CD4-positive, alpha-beta memory T cell (primary cell): Measurements from ENCODE around the gene GBX2. TPM values are rescaled to one million over a fixed set of nuclear protein-coding genes. Genes with fewer than 3 reads are reported as not detected.

Source experiments
- CTCF ChIA-PET: fragments of 350-600 bp; sonication (Branson Sonifier 250); formaldehyde crosslinking; loops from one replicate; lab custom pipeline; 2021; ENCODE audit warnings: inconsistent platforms; ENCODE audit not compliant: partially characterized antibody; lab: Charles Lee
- POLR2A ChIA-PET: fragments of 350-600 bp; sonication (Branson Sonifier 250); formaldehyde crosslinking; loops from one replicate; lab custom pipeline; 2021; ENCODE audit not compliant: partially characterized antibody; lab: Charles Lee
- DNase-seq, 5 donors: peaks; one replicate each; pipeline versions ENCODE4 v3.0.0 to v3.0.0-alpha.2; 2020 to 2022; ENCODE audit warnings: mixed read lengths in 1 of 5
- H3K27ac ChIP-seq: one replicate; pipeline ENCODE4 v1.7.0; 2013; ENCODE audit warnings: low read depth, low read length
- H3K27me3 ChIP-seq: 2 replicates; pipeline ENCODE4 v1.7.0; 2013; ENCODE audit warnings: mild to moderate bottlenecking, low read length, moderate library complexity; ENCODE audit not compliant: insufficient read depth
- H3K36me3 ChIP-seq: 2 replicates; pipeline ENCODE4 v1.7.0; 2013; ENCODE audit warnings: mild to moderate bottlenecking, low read length, moderate library complexity; ENCODE audit not compliant: insufficient read depth
- H3K4me1 ChIP-seq: 2 replicates; pipeline ENCODE4 v1.7.0; 2013; ENCODE audit warnings: mild to moderate bottlenecking, low read length, moderate library complexity; ENCODE audit not compliant: insufficient read depth
- H3K4me3 ChIP-seq, 2 donors: one replicate each; pipeline ENCODE4 v1.7.0; 2013; ENCODE audit warnings: low read length in 2 of 2, mild to moderate bottlenecking in 1 of 2
- H3K9me3 ChIP-seq, 2 donors: one replicate each; pipeline ENCODE4 v1.7.0; 2013; ENCODE audit warnings: low read length in 2 of 2, control low read depth in 1 of 2; ENCODE audit not compliant: control insufficient read depth in 1 of 2
- H3K27ac Mint-ChIP-seq, 7 donors: one replicate each; pipeline ENCODE4 v1.8.0; 2020 to 2021; ENCODE audit warnings: mixed read lengths in 7 of 7, mild to moderate bottlenecking in 6 of 7, inconsistent platforms in 3 of 7, moderate library complexity in 3 of 7
- H3K27me3 Mint-ChIP-seq, 2 donors: one replicate each; pipeline ENCODE4 v1.8.0; 2020 to 2021; ENCODE audit warnings: mixed read lengths in 2 of 2
- H3K36me3 Mint-ChIP-seq, 2 donors: one replicate each; pipeline ENCODE4 v1.8.0; 2020 to 2021; ENCODE audit warnings: mixed read lengths in 2 of 2, inconsistent platforms in 1 of 2, mild to moderate bottlenecking in 1 of 2
- H3K4me1 Mint-ChIP-seq, 4 donors: one replicate each; pipeline ENCODE4 v1.8.0; 2020 to 2021; ENCODE audit warnings: mixed read lengths in 4 of 4, mild to moderate bottlenecking in 1 of 4
- H3K4me3 Mint-ChIP-seq, 8 donors: one replicate each; pipeline ENCODE4 v1.8.0; 2020 to 2021; ENCODE audit warnings: mixed read lengths in 8 of 8, mild to moderate bottlenecking in 7 of 8, moderate library complexity in 6 of 8, inconsistent platforms in 3 of 8
- H3K9me3 Mint-ChIP-seq, 8 donors: one replicate each; pipeline ENCODE4 v1.8.0; 2020 to 2021; ENCODE audit warnings: mixed read lengths in 8 of 8, mild to moderate bottlenecking in 5 of 8, inconsistent platforms in 3 of 8, moderate library complexity in 1 of 8
- intact Hi-C: fragments of 100-400 bp; cut with micrococcal nuclease; formaldehyde crosslinking; loops from one replicate; pipeline ENCODE4 v1.15.1; 2023
- polyA plus RNA-seq, 2 donors: library from polyadenylated mRNA; unstranded; fragments of 300-500 nt; fragmentation: Illumina TruSeq; gene quantifications; one replicate each; pipeline ENCODE4 v1.2.3, GENCODE V29; 2021
- total RNA-seq, 2 experiments: library from RNA; stranded (reverse); gene quantifications; one replicate each; pipeline ENCODE4 v1.2.3, GENCODE V29; 2021

The GBX2 gene
- total and polyA plus RNA-seq, 4 experiments from 2014 or later, result not detected

GRCh38 chr2:236157815-236158498 lies 10.2 kb downstream of the GBX2 start:
- no peak overlapping the region for H3K4me3 Mint-ChIP-seq
- ChIA-PET CTCF (interaction anchor here (1.0 to 1.3 kb wide), 2 partner anchors 20 to 22 kb away, joined by 4 read pairs; no protein-coding TSS in a partner anchor), POLR2A (no interaction called here)
- no peak overlapping the region for H3K27ac ChIP-seq
- H3K36me3 ChIP-seq, result no peaks in the 10 kb centered on the region
- H3K27ac Mint-ChIP-seq, result no peak overlapping the region
- H3K36me3 Mint-ChIP-seq, result no peaks in the 10 kb centered on the region
- H3K4me1 ChIP-seq, result no peaks in the 10 kb centered on the region
- no peaks in the 10 kb centered on the region for H3K9me3 ChIP-seq
- H3K27me3 Mint-ChIP-seq, result peaks cover 32 to 39% of the 10 kb centered on the region in 2 donors
- intact Hi-C loops, result no loop called here
- no peak overlapping the region for H3K4me3 ChIP-seq
- no peak for DNase-seq
- peaks cover 0 to 17% (median 9%) of the 10 kb centered on the region in 8 donors for H3K9me3 Mint-ChIP-seq
- H3K4me1 Mint-ChIP-seq, result peaks cover 0 to 14% (median 2%) of the 10 kb centered on the region in 4 donors
- H3K27me3 ChIP-seq, result peaks cover 13% of the 10 kb centered on the region

GRCh38 chr2:236157366-236157765 lies 10.8 kb downstream of the GBX2 start:
- no peak overlapping the region for H3K4me3 Mint-ChIP-seq
- Histone ChIP-seq H3K27ac (no peak overlapping the region), H3K36me3 (no peaks in the 10 kb centered on the region), H3K4me3 (no peak overlapping the region), H3K27me3 (peaks cover 13% of the 10 kb centered on the region), H3K4me1 (no peaks in the 10 kb centered on the region), H3K9me3 (no peaks in the 10 kb centered on the region)
- H3K4me1 Mint-ChIP-seq, result peaks cover 0 to 8% (median 0%) of the 10 kb centered on the region in 4 donors
- CTCF ChIA-PET, result no interaction called here
- DNase-seq, result no peak
- peaks cover 0 to 23% (median 14%) of the 10 kb centered on the region in 8 donors for H3K9me3 Mint-ChIP-seq
- H3K27me3 Mint-ChIP-seq, result peaks cover 27 to 34% of the 10 kb centered on the region in 2 donors
- POLR2A ChIA-PET, result no interaction called here
- H3K36me3 Mint-ChIP-seq, result no peaks in the 10 kb centered on the region
- intact Hi-C loops, result no loop called here
- no peak overlapping the region for H3K27ac Mint-ChIP-seq

- peaks cover 23 to 29% of the 10 kb centered on the region in 2 donors for H3K27me3 Mint-ChIP-seq
- no peak for DNase-seq
- intact Hi-C loops, result no loop called here
- no peak overlapping the region for H3K4me3 Mint-ChIP-seq
- H3K4me3 ChIP-seq, result no peak overlapping the region
- H3K9me3 Mint-ChIP-seq, result peaks cover 0 to 28% (median 17%) of the 10 kb centered on the region in 8 donors
- no peaks in the 10 kb centered on the region for H3K4me1 ChIP-seq
- H3K27ac ChIP-seq, result no peak overlapping the region
- H3K36me3 ChIP-seq, result no peaks in the 10 kb centered on the region
- H3K27me3 ChIP-seq, result peaks cover 13% of the 10 kb centered on the region
- no peaks in the 10 kb centered on the region for H3K9me3 ChIP-seq
- H3K27ac Mint-ChIP-seq, result no peak overlapping the region
- ChIA-PET POLR2A (no interaction called here), CTCF (no interaction called here)
- no peaks in the 10 kb centered on the region for H3K36me3 Mint-ChIP-seq
- peaks cover 0 to 4% (median 0%) of the 10 kb centered on the region in 4 donors for H3K4me1 Mint-ChIP-seq
These were observed 11.4 kb downstream of the GBX2 start for GRCh38 chr2:236156860-236157194.

GRCh38 chr2:236156095-236156859 lies 11.9 kb downstream of the GBX2 start:
- Histone ChIP-seq H3K4me3 (no peak overlapping the region), H3K27me3 (peaks cover 13% of the 10 kb centered on the region), H3K27ac (no peak overlapping the region), H3K36me3 (no peaks in the 10 kb centered on the region), H3K9me3 (no peaks in the 10 kb centered on the region), H3K4me1 (no peaks in the 10 kb centered on the region)
- Mint-ChIP-seq H3K27ac (no peak overlapping the region), H3K4me1 (peaks cover 0 to 4% (median 0%) of the 10 kb centered on the region in 4 donors), H3K9me3 (peaks cover 0 to 31% (median 18%) of the 10 kb centered on the region in 8 donors), H3K36me3 (no peaks in the 10 kb centered on the region), H3K27me3 (peaks cover 19 to 28% of the 10 kb centered on the region in 2 donors), H3K4me3 (no peak overlapping the region)
- POLR2A ChIA-PET, result no interaction called here
- intact Hi-C loops, result no loop called here
- no peak for DNase-seq
- CTCF ChIA-PET, result no interaction called here

GRCh38 chr2:236155406-236155805 lies 12.8 kb downstream of the GBX2 start:
- Histone ChIP-seq H3K27ac (no peak overlapping the region), H3K36me3 (no peaks in the 10 kb centered on the region), H3K27me3 (peaks cover 13% of the 10 kb centered on the region), H3K4me1 (no peaks in the 10 kb centered on the region), H3K9me3 (no peaks in the 10 kb centered on the region), H3K4me3 (no peak overlapping the region)
- Mint-ChIP-seq H3K4me3 (no peak overlapping the region), H3K27me3 (peaks cover 16 to 27% of the 10 kb centered on the region in 2 donors), H3K4me1 (peaks cover 0 to 4% (median 0%) of the 10 kb centered on the region in 4 donors), H3K9me3 (peaks cover 0 to 36% (median 23%) of the 10 kb centered on the region in 8 donors), H3K36me3 (no peaks in the 10 kb centered on the region), H3K27ac (no peak overlapping the region)
- intact Hi-C loops, result no loop called here
- DNase-seq, result no peak
- ChIA-PET POLR2A (no interaction called here), CTCF (no interaction called here)

- ChIA-PET POLR2A (no interaction called here), CTCF (no interaction called here)
- H3K4me3 Mint-ChIP-seq, result no peak overlapping the region
- no peak overlapping the region for H3K27ac ChIP-seq
- intact Hi-C loops, result no loop called here
- H3K27me3 Mint-ChIP-seq, result peaks cover 15 to 21% of the 10 kb centered on the region in 2 donors
- DNase-seq, result no peak
- H3K27me3 ChIP-seq, result no peaks in the 10 kb centered on the region
- no peaks in the 10 kb centered on the region for H3K4me1 ChIP-seq
- no peaks in the 10 kb centered on the region for H3K36me3 ChIP-seq
- peaks cover 0 to 10% (median 7%) of the 10 kb centered on the region in 8 donors for H3K9me3 Mint-ChIP-seq
- peak overlapping the region in 1 of 7 donors; percentile 26 for H3K27ac Mint-ChIP-seq
- H3K4me1 Mint-ChIP-seq, result no peaks in the 10 kb centered on the region
- no peaks in the 10 kb centered on the region for H3K9me3 ChIP-seq
- no peak overlapping the region for H3K4me3 ChIP-seq
- no peaks in the 10 kb centered on the region for H3K36me3 Mint-ChIP-seq
These were observed 21.8 kb downstream of the GBX2 start for GRCh38 chr2:236146436-236146835.

GRCh38 chr2:236143811-236144210 lies 24.4 kb downstream of the GBX2 start:
- POLR2A ChIA-PET, result no interaction called here
- H3K36me3 Mint-ChIP-seq, result no peaks in the 10 kb centered on the region

More at GRCh38 chr2:236143811-236144210, 24.4 kb downstream of the GBX2 start:
- no peak for DNase-seq
- Mint-ChIP-seq H3K9me3 (no peaks in the 10 kb centered on the region), H3K27ac (no peak overlapping the region), H3K4me1 (no peaks in the 10 kb centered on the region), H3K4me3 (no peak overlapping the region), H3K27me3 (peaks cover 16% of the 10 kb centered on the region in 2 donors)
- intact Hi-C loops, result no loop called here
- Histone ChIP-seq H3K4me3 (no peak overlapping the region), H3K27me3 (no peaks in the 10 kb centered on the region), H3K4me1 (no peaks in the 10 kb centered on the region), H3K36me3 (no peaks in the 10 kb centered on the region), H3K9me3 (no peaks in the 10 kb centered on the region), H3K27ac (no peak overlapping the region)
- CTCF ChIA-PET, result no interaction called here
